Measurements from ENCODE around the gene FITM1. TPM values are rescaled to one million over a fixed set of nuclear protein-coding genes. Genes with fewer than 3 reads are reported as not detected.

Gene FITM1
- total and polyA plus RNA-seq, 2 donors (not counting 3 experiments of a cell fraction or from before 2014, with no cell fraction given) = 0.54 TPM; not detected in 1

- POLR2A ChIA-PET = no interaction called here
- dilution Hi-C loops (cut with MboI; ENCODE audit: extremely low pct_ligation_motif_present, low sequenced_read_pairs) = no loop called here
- BruUV-seq (replicated peaks) = no TSS peak
- FAIRE-seq (no peak), DNase-seq (ENCODE audit: low read depth, low spot score) (no peak)
- Histone ChIP-seq H3K4me3 (replicated peaks in 1 of 3; ENCODE audit: insufficient read depth in 1 of 3, low read depth in 1 of 3, low read length in 3 of 3) (no peak overlapping the region), H2AFZ (ENCODE audit: low read depth, low read length) (no peak overlapping the region), H3K9me3 (replicated peaks; ENCODE audit: control insufficient read depth, insufficient read depth, low read length) (no peaks in the 10 kb centered on the region), H4K20me1 (replicated peaks; ENCODE audit: control insufficient read depth, extremely low read depth, insufficient read depth, low read length) (no peaks in the 10 kb centered on the region), H3K27ac (ENCODE audit: insufficient read depth, low read depth, low read length) (no peak overlapping the region), H3K79me2 (ENCODE audit: control insufficient read depth, insufficient read depth, low read length) (peaks cover 32% of the 10 kb centered on the region), H3K9me1 (replicated peaks; ENCODE audit: control insufficient read depth, extremely low read depth, insufficient read depth, low read length) (no peaks in the 10 kb centered on the region), H3K27me3 (ENCODE audit: control insufficient read depth in 2 of 2, insufficient read depth in 2 of 2, low read length in 2 of 2) (no peaks in the 10 kb centered on the region), H3K4me2 (ENCODE audit: insufficient read depth, low read length) (no peak overlapping the region), H3K36me3 (ENCODE audit: control insufficient read depth in 2 of 2, extremely low read depth in 1 of 2, insufficient read depth in 2 of 2, low read length in 2 of 2) (peaks cover 0 to 7% of the 10 kb centered on the region in 2 experiments), H3K4me1 (ENCODE audit: control insufficient read depth, extremely low read depth, insufficient read depth, low read length) (peaks cover 23% of the 10 kb centered on the region), H3K9ac (replicated peaks; ENCODE audit: extremely low read depth, insufficient read depth, low read length) (no peak overlapping the region)
- no peak for TF ChIP-seq JUN (IDR thresholded peaks at IDR 0.05; ENCODE audit: borderline replicate concordance, insufficient read depth, insufficient read length, low read depth)
- TF ChIP-seq MAX (IDR thresholded peaks at IDR 0.05; ENCODE audit: insufficient read depth, insufficient read length) = no peak
- TF ChIP-seq MYC (IDR thresholded peaks at IDR 0.05; ENCODE audit: low read depth, low read length) = no peak
- no peak for TF ChIP-seq FOS (IDR thresholded peaks at IDR 0.05; ENCODE audit: borderline replicate concordance, insufficient read depth, low read length)
- TF ChIP-seq EZH2 (IDR thresholded peaks at IDR 0.05; ENCODE audit: borderline replicate concordance, low read depth, low read length, severe bottlenecking) = no peak
- no peak for TF ChIP-seq POLR2A (IDR thresholded peaks at IDR 0.05; ENCODE audit: low read depth, low read length)
- no peak for TF ChIP-seq CTCF (IDR thresholded peaks at IDR 0.05; ENCODE audit: extremely low read depth in 1 of 2, insufficient read depth in 1 of 2, low read depth in 1 of 2, low read length in 2 of 2)
- TF ChIP-seq POLR2AphosphoS5 (IDR thresholded peaks at IDR 0.05; ENCODE audit: insufficient read depth, low read depth, low read length) = no peak
- CTCF ChIA-PET = interaction anchor here (1.6 kb wide), 1 partner anchor 16 kb away, joined by 9 read pairs; the partner anchor contains the start of gene IRF9
- intact Hi-C loops (cut with micrococcal nuclease) = no loop called here
These were observed 14.0 kb downstream of the FITM1 start for GRCh38 chr14:24144451-24144850.
